ENCODE data around the gene ZNF460. TPM values are rescaled to one million over a fixed set of nuclear protein-coding genes. Genes with fewer than 3 reads are reported as not detected.

The ZNF460 gene
- total RNA-seq, 2 experiments from 2014 or later: 59.1 to 63.1 TPM

GRCh38 chr19:57288373-57288772, 8.1 kb downstream of the ZNF460 start:
- CTCF ChIA-PET: no interaction called here
- no peak for TF ChIP-seq CTCF (IDR thresholded peaks at IDR 0.05)
- intact Hi-C loops (cut with micrococcal nuclease): loop anchor here (10.0 kb wide), 1 partner anchor 76 kb away; the partner anchor contains the start of genes TRAPPC2B and ZNF547
- Mint-ChIP-seq H3K9me3 (peaks cover 40% of the 10 kb centered on the region), H3K27ac (no peak overlapping the region), H3K27me3 (no peaks in the 10 kb centered on the region), H3K36me3 (ENCODE audit: low read depth) (peaks cover 94% of the 10 kb centered on the region), H3K4me1 (ENCODE audit: low read depth) (peaks cover 21% of the 10 kb centered on the region), H3K4me3 (no peak overlapping the region)
- ATAC-seq: no peak
- POLR2A ChIA-PET: interaction anchor here (1.3 kb wide), 1 partner anchor 14 kb away, joined by 3 read pairs; no protein-coding TSS in a partner anchor
- no peak for DNase-seq

- H3K4me3 Mint-ChIP-seq: no peak overlapping the region
- peaks cover 97% of the 10 kb centered on the region for H3K36me3 Mint-ChIP-seq (ENCODE audit: low read depth)
- no peak overlapping the region for H3K27ac Mint-ChIP-seq
- H3K4me1 Mint-ChIP-seq (ENCODE audit: low read depth): peaks cover 6% of the 10 kb centered on the region
- ATAC-seq: no peak
- ChIA-PET POLR2A (interaction anchor here (1.0 to 1.8 kb wide), 3 partner anchors 9 to 24 kb away, joined by 4 read pairs; no protein-coding TSS in a partner anchor), CTCF (no interaction called here)
- no peak for DNase-seq
- no peaks in the 10 kb centered on the region for H3K27me3 Mint-ChIP-seq
- intact Hi-C loops (cut with micrococcal nuclease): no loop called here
- TF ChIP-seq CTCF (IDR thresholded peaks at IDR 0.05): no peak
- H3K9me3 Mint-ChIP-seq: peaks cover 55% of the 10 kb centered on the region
These were observed 10.7 kb downstream of the ZNF460 start for GRCh38 chr19:57290970-57291369.

GRCh38 chr19:57292547-57292946, 12.3 kb downstream of the ZNF460 start:
- ChIA-PET POLR2A (no interaction called here), CTCF (interaction anchor here (1.1 kb wide), 1 partner anchor 13 kb away, joined by 3 read pairs; no protein-coding TSS in a partner anchor)
- Mint-ChIP-seq H3K4me3 (no peak overlapping the region), H3K27ac (no peak overlapping the region), H3K36me3 (ENCODE audit: low read depth) (peaks cover 96% of the 10 kb centered on the region), H3K4me1 (ENCODE audit: low read depth) (peaks cover 8% of the 10 kb centered on the region), H3K9me3 (peaks cover 56% of the 10 kb centered on the region), H3K27me3 (no peaks in the 10 kb centered on the region)
- intact Hi-C loops (cut with micrococcal nuclease): no loop called here
- no peak for DNase-seq
- ATAC-seq: no peak
- no peak for TF ChIP-seq CTCF (IDR thresholded peaks at IDR 0.05)

- ChIA-PET POLR2A (interaction anchor here (1.1 kb wide), 1 partner anchor 9 kb away, joined by 6 read pairs; no protein-coding TSS in a partner anchor), CTCF (interaction anchor here (1.1 kb wide), 1 partner anchor 12 kb away, joined by 3 read pairs; no protein-coding TSS in a partner anchor)
- peaks cover 95% of the 10 kb centered on the region for H3K36me3 Mint-ChIP-seq (ENCODE audit: low read depth)
- peaks cover 13% of the 10 kb centered on the region for H3K4me1 Mint-ChIP-seq (ENCODE audit: low read depth)
- H3K4me3 Mint-ChIP-seq: no peak overlapping the region
- intact Hi-C loops (cut with micrococcal nuclease): no loop called here
- no peak overlapping the region for H3K27ac Mint-ChIP-seq
- H3K9me3 Mint-ChIP-seq: peaks cover 55% of the 10 kb centered on the region
- DNase-seq (no peak), ATAC-seq (no peak)
- no peak for TF ChIP-seq CTCF (IDR thresholded peaks at IDR 0.05)
- H3K27me3 Mint-ChIP-seq: no peaks in the 10 kb centered on the region
These were observed 13.4 kb downstream of the ZNF460 start for GRCh38 chr19:57293719-57294118.

- no peaks in the 10 kb centered on the region for H3K27me3 Mint-ChIP-seq
- no peak overlapping the region for H3K4me3 Mint-ChIP-seq
- TF ChIP-seq CTCF (IDR thresholded peaks at IDR 0.05): no peak
- no peak for DNase-seq
- peaks cover 76% of the 10 kb centered on the region for H3K36me3 Mint-ChIP-seq (ENCODE audit: low read depth)
- intact Hi-C loops (cut with micrococcal nuclease): no loop called here
- no peak overlapping the region for H3K27ac Mint-ChIP-seq
- H3K9me3 Mint-ChIP-seq: peaks cover 21% of the 10 kb centered on the region
- peaks cover 16% of the 10 kb centered on the region for H3K4me1 Mint-ChIP-seq (ENCODE audit: low read depth)
- POLR2A ChIA-PET: interaction anchor here (1.0 to 2.1 kb wide), 3 partner anchors 8 to 13 kb away, joined by 3 to 6 read pairs (median 4); no protein-coding TSS in a partner anchor
- CTCF ChIA-PET: no interaction called here
- ATAC-seq: no peak
These were observed 21.8 kb downstream of the ZNF460 start for GRCh38 chr19:57302020-57302465.

Data from activated CD8-positive, alpha-beta T cell treated with anti-CD3 and anti-CD28 coated beads for 36 hours (primary cell).